Measurements from ENCODE around the gene HDGFL2. TPM values are rescaled to one million over a fixed set of nuclear protein-coding genes. Genes with fewer than 3 reads are reported as not detected.

The HDGFL2 gene
- total and polyA plus RNA-seq, 10 of the 15 experiments (the other 5 are each of a cell fraction or from before 2014, with no cell fraction given): 0.16 to 56.9 (median 25.3) TPM

DNA sequence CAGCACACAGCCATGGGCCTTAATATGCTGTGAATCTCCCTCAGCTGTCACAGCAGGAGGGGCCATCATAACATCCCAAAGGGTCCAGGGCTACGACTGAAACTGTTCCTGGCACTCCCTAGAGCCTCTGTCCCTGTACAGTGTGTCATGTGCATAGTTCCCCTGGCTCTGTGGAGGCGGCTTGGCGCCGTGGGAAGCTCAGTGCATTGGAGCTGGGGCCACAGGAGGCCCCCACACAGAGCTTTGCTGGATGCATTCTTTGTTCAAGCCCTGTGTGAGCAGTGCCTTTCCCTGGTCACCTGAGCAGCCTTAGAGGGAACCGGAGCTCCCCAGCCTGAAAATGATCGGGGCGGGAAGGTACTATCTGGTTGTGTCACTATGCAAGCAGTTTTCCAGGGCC, 35.9 kb upstream of the HDGFL2 start (continued):
- TF ChIP-seq RFX5 (IDR thresholded peaks at IDR 0.05; ENCODE audit: low read depth, low read length): no peak
- TF ChIP-seq, protein P1, sequence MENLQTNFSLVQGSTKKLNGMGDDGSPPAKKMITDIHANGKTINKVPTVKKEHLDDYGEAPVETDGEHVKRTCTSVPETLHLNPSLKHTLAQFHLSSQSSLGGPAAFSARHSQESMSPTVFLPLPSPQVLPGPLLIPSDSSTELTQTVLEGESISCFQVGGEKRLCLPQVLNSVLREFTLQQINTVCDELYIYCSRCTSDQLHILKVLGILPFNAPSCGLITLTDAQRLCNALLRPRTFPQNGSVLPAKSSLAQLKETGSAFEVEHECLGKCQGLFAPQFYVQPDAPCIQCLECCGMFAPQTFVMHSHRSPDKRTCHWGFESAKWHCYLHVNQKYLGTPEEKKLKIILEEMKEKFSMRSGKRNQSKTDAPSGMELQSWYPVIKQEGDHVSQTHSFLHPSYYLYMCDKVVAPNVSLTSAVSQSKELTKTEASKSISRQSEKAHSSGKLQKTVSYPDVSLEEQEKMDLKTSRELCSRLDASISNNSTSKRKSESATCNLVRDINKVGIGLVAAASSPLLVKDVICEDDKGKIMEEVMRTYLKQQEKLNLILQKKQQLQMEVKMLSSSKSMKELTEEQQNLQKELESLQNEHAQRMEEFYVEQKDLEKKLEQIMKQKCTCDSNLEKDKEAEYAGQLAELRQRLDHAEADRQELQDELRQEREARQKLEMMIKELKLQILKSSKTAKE (IDR thresholded peaks at IDR 0.05; ENCODE audit: low read depth, poor library complexity, severe bottlenecking): no peak
- TF ChIP-seq TARDBP (IDR thresholded peaks at IDR 0.05; ENCODE audit: borderline replicate concordance): no peak
- TF ChIP-seq, protein P2, sequence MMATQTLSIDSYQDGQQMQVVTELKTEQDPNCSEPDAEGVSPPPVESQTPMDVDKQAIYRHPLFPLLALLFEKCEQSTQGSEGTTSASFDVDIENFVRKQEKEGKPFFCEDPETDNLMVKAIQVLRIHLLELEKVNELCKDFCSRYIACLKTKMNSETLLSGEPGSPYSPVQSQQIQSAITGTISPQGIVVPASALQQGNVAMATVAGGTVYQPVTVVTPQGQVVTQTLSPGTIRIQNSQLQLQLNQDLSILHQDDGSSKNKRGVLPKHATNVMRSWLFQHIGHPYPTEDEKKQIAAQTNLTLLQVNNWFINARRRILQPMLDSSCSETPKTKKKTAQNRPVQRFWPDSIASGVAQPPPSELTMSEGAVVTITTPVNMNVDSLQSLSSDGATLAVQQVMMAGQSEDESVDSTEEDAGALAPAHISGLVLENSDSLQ (IDR thresholded peaks at IDR 0.05): no peak
- TF ChIP-seq, protein P3, sequence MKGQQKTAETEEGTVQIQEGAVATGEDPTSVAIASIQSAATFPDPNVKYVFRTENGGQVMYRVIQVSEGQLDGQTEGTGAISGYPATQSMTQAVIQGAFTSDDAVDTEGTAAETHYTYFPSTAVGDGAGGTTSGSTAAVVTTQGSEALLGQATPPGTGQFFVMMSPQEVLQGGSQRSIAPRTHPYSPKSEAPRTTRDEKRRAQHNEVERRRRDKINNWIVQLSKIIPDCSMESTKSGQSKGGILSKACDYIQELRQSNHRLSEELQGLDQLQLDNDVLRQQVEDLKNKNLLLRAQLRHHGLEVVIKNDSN (IDR thresholded peaks at IDR 0.05; ENCODE audit: borderline replicate concordance, extremely low read length, insufficient read depth, low read depth, low read length): no peak
- TF ChIP-seq CHD4 (IDR thresholded peaks at IDR 0.05): no peak

DNA sequence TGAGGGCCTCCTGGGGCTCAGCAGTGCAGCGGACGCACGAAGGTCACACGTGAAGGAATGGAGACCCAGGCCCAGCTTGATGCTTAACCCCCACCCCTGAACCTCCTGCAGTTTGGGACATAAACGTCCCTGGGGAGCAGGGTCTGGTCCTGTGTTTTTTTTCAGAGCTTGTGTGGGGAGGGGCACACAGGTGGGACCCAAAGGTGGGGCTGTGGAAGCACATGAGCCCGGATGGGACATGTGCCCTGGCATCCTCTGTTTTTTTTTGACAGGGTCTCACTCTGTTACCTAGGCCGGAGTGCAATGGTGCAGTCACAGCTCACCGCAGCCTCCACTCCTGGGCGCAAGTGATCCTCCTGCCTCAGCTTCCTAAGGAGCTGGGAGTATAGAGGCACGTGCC, 35.0 kb upstream of the HDGFL2 start:
- ChIA-PET SMC1A (ENCODE audit: uncharacterized antibody, unreplicated experiment) (no interaction called here), CTCF (no interaction called here), RAD21 (ENCODE audit: unreplicated experiment) (no interaction called here), POLR2A (no interaction called here)
- FAIRE-seq: no peak
- Histone ChIP-seq H3K4me2 (ENCODE audit: control insufficient read depth, insufficient read depth) (no peak overlapping the region), H3K27me3 (replicated peaks in 1 of 2; ENCODE audit: control insufficient read depth in 2 of 2, insufficient read depth in 2 of 2, low read length in 1 of 2) (no peaks in the 10 kb centered on the region), H2AFZ (ENCODE audit: control insufficient read depth, low read depth, low read length) (no peak overlapping the region), H3K9me3 (replicated peaks; ENCODE audit: control insufficient read depth, insufficient read depth, low read length) (no peaks in the 10 kb centered on the region), H3K27ac (ENCODE audit: control insufficient read depth, insufficient read depth) (no peak overlapping the region), H3K4me1 (ENCODE audit: control insufficient read depth, insufficient read depth, low read length) (peaks cover 9% of the 10 kb centered on the region), H3K79me2 (ENCODE audit: control insufficient read depth, insufficient read depth, low read length) (no peaks in the 10 kb centered on the region), H3K4me3 (no peak overlapping the region), H3K9ac (ENCODE audit: control insufficient read depth, insufficient read depth, low read length) (no peak overlapping the region), H3K36me3 (ENCODE audit: control insufficient read depth in 2 of 2, insufficient read depth in 2 of 2, low read length in 1 of 2) (peaks cover 13 to 24% of the 10 kb centered on the region in 2 experiments), H4K20me1 (ENCODE audit: control insufficient read depth, insufficient read depth) (no peaks in the 10 kb centered on the region)
- no peak for DNase-seq (ENCODE audit: low read depth, low spot score)
- no TSS peak for BruUV-seq (replicated peaks)
- intact Hi-C loops (cut with micrococcal nuclease; ENCODE audit: unreplicated experiment): no loop called here
- in situ Hi-C loops (cut with MboI): no loop called here
- no peak for TF ChIP-seq MYB (IDR thresholded peaks at IDR 0.05; ENCODE audit: borderline replicate concordance, low read depth, low read length)
- TF ChIP-seq PML (IDR thresholded peaks at IDR 0.05; ENCODE audit: low read length): no peak
- ATAC-seq: no peak
- 95% methylated on average over 10 of the region's 10 CpGs for WGBS (ENCODE audit: insufficient coverage, insufficient replicate concordance, low lambda C conversion rate, missing lambda C conversion rate)

All from GM12878 (cell line).